GM13977 (cell line): ENCODE results near the gene RTL1.

Experiments used
- DNase-seq: peaks from one replicate; pipeline ENCODE4 v3.0.0; 2012; ENCODE audit warnings: low spot score
- CTCF ChIP-seq: IDR thresholded peaks from 2 replicates; pipeline ENCODE4 v1.5.1; 2012; ENCODE audit warnings: mild to moderate bottlenecking, control low read depth; ENCODE audit not compliant: insufficient read depth; ENCODE audit errors: extremely low read depth, missing control alignments
- in situ Hi-C: fragments of 300-500 bp; cut with MboI; formaldehyde crosslinking; loops from one replicate; pipeline ENCODE4 v1.12.0; 2022; ENCODE audit warnings: low sequenced_read_pairs, low pct_unique_long_range_greater_than_20kb, mixed read lengths, inconsistent platforms; ENCODE audit not compliant: unreplicated experiment

The RTL1 gene

GRCh38 chr14:100850841-100851585 is 52.5 kb downstream of the RTL1 start:
- TF ChIP-seq CTCF, result peak; percentile 76
- DNase-seq, result peak; percentile 70
- in situ Hi-C loops, result loop anchor here (25.0 kb wide), 1 partner anchor 786 kb away; no protein-coding TSS in a partner anchor

GRCh38 chr14:100849115-100849781 is 54.3 kb downstream of the RTL1 start:
- in situ Hi-C loops, result no loop called here
- no peak for DNase-seq
- no peak for TF ChIP-seq CTCF

DNA sequence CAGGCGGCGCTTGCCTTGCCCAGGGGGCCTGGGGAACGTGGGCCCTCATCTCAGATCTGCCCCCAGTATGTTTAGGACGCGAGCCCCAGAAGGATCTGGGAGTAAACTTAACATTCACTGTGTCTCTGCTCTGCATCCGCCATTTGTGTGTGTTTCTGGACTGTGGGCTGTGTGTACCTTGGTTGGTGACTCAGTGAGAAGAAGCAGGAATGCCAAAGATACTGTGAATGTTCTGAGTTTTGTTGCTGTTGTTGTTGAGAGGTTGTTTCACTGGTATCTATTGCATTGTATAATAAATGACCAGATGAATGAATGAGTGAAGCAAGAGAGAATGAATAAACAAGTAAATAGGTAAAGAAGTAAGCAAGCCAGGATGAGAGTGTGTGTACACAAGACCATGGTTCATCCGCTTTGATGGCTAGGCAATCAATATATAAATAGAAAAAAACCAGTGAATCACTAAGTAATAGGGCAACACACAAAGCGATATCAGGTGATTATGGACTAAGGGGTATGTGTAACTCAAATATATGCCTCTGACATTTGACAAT is 57.1 kb downstream of the RTL1 start:
- in situ Hi-C loops, result no loop called here
- no peak for DNase-seq
- TF ChIP-seq CTCF, result no peak

DNA sequence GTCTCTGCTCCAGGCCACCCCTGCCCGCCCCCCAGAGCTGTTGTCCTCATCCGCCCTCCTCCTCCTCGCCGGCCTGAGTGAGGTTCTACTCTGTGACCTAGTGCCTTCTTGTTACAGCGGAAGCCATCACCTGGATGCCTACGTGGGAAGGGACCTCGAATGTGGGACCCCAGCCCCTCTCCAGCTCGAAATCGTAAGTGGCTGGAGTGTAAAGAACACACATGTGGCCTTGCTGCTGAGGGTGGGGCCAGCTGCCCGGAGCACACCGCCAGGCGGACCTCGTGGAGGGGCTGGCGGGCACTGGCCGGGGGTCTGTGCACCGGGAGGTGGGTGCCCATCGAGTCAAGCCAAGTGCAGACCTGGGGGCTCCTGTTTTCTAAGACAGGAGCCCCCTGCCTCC is 58.2 kb downstream of the RTL1 start:
- no peak for TF ChIP-seq CTCF
- in situ Hi-C loops, result no loop called here
- no peak for DNase-seq

- in situ Hi-C loops, result no loop called here
- TF ChIP-seq CTCF, result no peak
- no peak for DNase-seq
Observed at GRCh38 chr14:100844846-100845245, 58.7 kb downstream of the RTL1 start.

DNA sequence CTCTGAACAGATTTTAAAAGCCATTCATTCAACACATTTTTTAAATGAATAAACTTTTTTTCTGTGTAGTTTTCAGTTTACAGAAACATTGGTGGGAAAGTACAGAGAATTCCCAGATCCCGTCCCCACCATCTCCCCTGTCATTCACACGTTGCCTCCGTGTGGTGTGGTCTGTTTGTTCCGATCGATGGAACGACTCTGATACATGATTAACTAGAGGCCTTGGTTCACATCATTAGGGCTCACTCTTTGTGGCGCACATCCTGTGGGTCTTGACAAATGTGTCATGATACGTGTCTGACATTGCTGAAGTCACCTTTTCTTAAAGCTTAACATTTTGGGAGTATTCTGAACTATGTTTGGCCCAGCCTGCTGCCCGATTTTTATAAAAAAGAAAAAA is 59.1 kb downstream of the RTL1 start:
- no peak for TF ChIP-seq CTCF
- DNase-seq, result no peak
- in situ Hi-C loops, result no loop called here
